WTC11 (cell line): Measurements from ENCODE around the gene C1QC. TPM values are rescaled to one million over a fixed set of nuclear protein-coding genes. Genes with fewer than 3 reads are reported as not detected.

ENCODE experiments used
- ATAC-seq: fragments of 200-7000 bp; cut with Tn5 transposase; 2 replicates; pipeline ENCODE4 v1.10.0; 2021; ENCODE audit warnings: mild to moderate bottlenecking, moderate library complexity
- CTCF ChIA-PET: fragments of 300-600 bp; sonication (Branson Sonifier 250); formaldehyde crosslinking; loops from one replicate; lab custom pipeline; 2021; ENCODE audit warnings: antibody characterized with exemption; lab: Charles Lee
- POLR2A ChIA-PET: fragments of 350-600 bp; sonication (Branson Sonifier 250); formaldehyde crosslinking; loops from one replicate; lab custom pipeline; 2021; ENCODE audit warnings: antibody characterized with exemption; lab: Charles Lee
- DNase-seq: peaks from one replicate; pipeline ENCODE4 v3.0.0; 2021; ENCODE audit warnings: low spot score
- H3K27ac Mint-ChIP-seq: 2 replicates; pipeline ENCODE4 v1.8.0; 2021; ENCODE audit warnings: mixed read lengths
- H3K27me3 Mint-ChIP-seq: 2 replicates; pipeline ENCODE4 v1.8.0; 2021; ENCODE audit warnings: low read depth, mild to moderate bottlenecking, moderate library complexity, mixed read lengths
- H3K36me3 Mint-ChIP-seq: 2 replicates; pipeline ENCODE4 v1.8.0; 2021; ENCODE audit warnings: mixed read lengths
- H3K4me1 Mint-ChIP-seq: 2 replicates; pipeline ENCODE4 v1.8.0; 2022; ENCODE audit warnings: mixed read lengths
- H3K4me3 Mint-ChIP-seq: 2 replicates; pipeline ENCODE4 v1.8.0; 2021; ENCODE audit warnings: mild to moderate bottlenecking, moderate library complexity, mixed read lengths
- H3K9me3 Mint-ChIP-seq: 2 replicates; pipeline ENCODE4 v1.8.0; 2021; ENCODE audit warnings: mixed read lengths
- CREB1 ChIP-seq: sonication (generic); formaldehyde crosslinking; IDR thresholded peaks from 2 replicates; pipeline ENCODE4 v1.8.0; 2023; ENCODE audit warnings: mild to moderate bottlenecking, missing genetic modification reagents
- E2F5 ChIP-seq: sonication (generic); formaldehyde crosslinking; IDR thresholded peaks from 2 replicates; pipeline ENCODE4 v1.8.1; 2022; ENCODE audit warnings: mild to moderate bottlenecking, moderate library complexity, missing genetic modification reagents
- ERG ChIP-seq: fragments of 250-450 bp; sonication (Bioruptor Pico); IDR thresholded peaks from 2 replicates; pipeline ENCODE4 v1.8.0; 2021; ENCODE audit warnings: mild to moderate bottlenecking
- FOXJ3 ChIP-seq: sonication (generic); formaldehyde crosslinking; IDR thresholded peaks from 2 replicates; pipeline ENCODE4 v1.9.0; 2021; ENCODE audit warnings: missing genetic modification reagents, mild to moderate bottlenecking, borderline replicate concordance
- FOXK1 ChIP-seq: sonication (generic); formaldehyde crosslinking; IDR thresholded peaks from 2 replicates; pipeline ENCODE4 v1.8.0; 2022; ENCODE audit warnings: mild to moderate bottlenecking, moderate library complexity, missing genetic modification reagents
- FOXP4 ChIP-seq: sonication (generic); formaldehyde crosslinking; IDR thresholded peaks from 2 replicates; pipeline ENCODE4 v1.8.0; 2022; ENCODE audit warnings: mild to moderate bottlenecking, missing genetic modification reagents
- MXD4 ChIP-seq: fragments of 250-450 bp; sonication (Bioruptor Pico); IDR thresholded peaks from 2 replicates; pipeline ENCODE4 v1.8.0; 2021; ENCODE audit warnings: mild to moderate bottlenecking, moderate library complexity, borderline replicate concordance
- NFE2L1 ChIP-seq: sonication (generic); formaldehyde crosslinking; IDR thresholded peaks from 2 replicates; pipeline ENCODE4 v1.8.1; 2023; ENCODE audit warnings: missing genetic modification reagents
- OVOL2 ChIP-seq: fragments of 250-450 bp; sonication (Bioruptor Pico); IDR thresholded peaks from 2 replicates; pipeline ENCODE4 v1.9.0; 2021; ENCODE audit warnings: mild to moderate bottlenecking, borderline replicate concordance
- SMAD3 ChIP-seq: sonication (generic); formaldehyde crosslinking; IDR thresholded peaks from 2 replicates; pipeline ENCODE4 v1.8.0; 2022; ENCODE audit warnings: missing genetic modification reagents, mild to moderate bottlenecking, borderline replicate concordance
- TCF7 ChIP-seq: sonication (generic); formaldehyde crosslinking; IDR thresholded peaks from 2 replicates; pipeline ENCODE4 v1.8.0; 2022; ENCODE audit warnings: mild to moderate bottlenecking, low read depth, missing genetic modification reagents, moderate library complexity
- ZBTB21 ChIP-seq: sonication (generic); formaldehyde crosslinking; IDR thresholded peaks from 2 replicates; pipeline ENCODE4 v1.8.1; 2023; ENCODE audit warnings: mild to moderate bottlenecking, missing genetic modification reagents, borderline replicate concordance
- ZMAT4 ChIP-seq: fragments of 250-450 bp; sonication (Bioruptor Pico); IDR thresholded peaks from 2 replicates; pipeline ENCODE4 v1.9.0; 2021; ENCODE audit warnings: mild to moderate bottlenecking
- ZNF121 ChIP-seq: sonication (generic); formaldehyde crosslinking; IDR thresholded peaks from 2 replicates; pipeline ENCODE4 v1.8.0; 2023; ENCODE audit warnings: missing genetic modification reagents
- ZNF232 ChIP-seq: sonication (generic); formaldehyde crosslinking; IDR thresholded peaks from 2 replicates; pipeline ENCODE4 v1.8.0; 2022; ENCODE audit warnings: mild to moderate bottlenecking, missing genetic modification reagents
- ZNF281 ChIP-seq: sonication (generic); formaldehyde crosslinking; IDR thresholded peaks from 2 replicates; pipeline ENCODE4 v1.8.0; 2023; ENCODE audit warnings: mild to moderate bottlenecking, missing genetic modification reagents
- ZNF317 ChIP-seq: sonication (generic); formaldehyde crosslinking; IDR thresholded peaks from 2 replicates; pipeline ENCODE4 v1.8.1; 2023; ENCODE audit warnings: low read depth, mild to moderate bottlenecking, moderate library complexity, missing genetic modification reagents, borderline replicate concordance
- ZNF532 ChIP-seq: fragments of 250-450 bp; sonication (Bioruptor Pico); IDR thresholded peaks from 2 replicates; pipeline ENCODE4 v1.9.0; 2021; ENCODE audit warnings: mild to moderate bottlenecking, borderline replicate concordance
- total RNA-seq: library from RNA; stranded (reverse); gene quantifications from 3 replicates; pipeline ENCODE4 v1.2.3, GENCODE V29; 2021

The C1QC gene
- total RNA-seq, 1 experiment from 2014 or later = 0.28 TPM

- TF ChIP-seq ZNF532 (CRISPR knock-in tag) (no peak), ERG (CRISPR knock-in tag) (no peak), TCF7 (no peak)
- TF ChIP-seq, all 79 proteins: peak for 0
Measured at GRCh38 chr1:22615886-22616285, 27.5 kb upstream of the C1QC start (continued).

- Mint-ChIP-seq H3K4me1 (no peaks in the 10 kb centered on the region; the same call in 1 of the 2 replicates), H3K9me3 (no peaks in the 10 kb centered on the region), H3K36me3 (no peaks in the 10 kb centered on the region), H3K4me3 (no peak overlapping the region), H3K27ac (no peak overlapping the region), H3K27me3 (no peaks in the 10 kb centered on the region; the same call in 1 of the 2 replicates)
- ATAC-seq = no peak
- POLR2A ChIA-PET = no interaction called here
- CTCF ChIA-PET = interaction anchor here (0.8 to 1.3 kb wide), 2 partner anchors 23 to 38 kb away, joined by 3 to 6 read pairs; no protein-coding TSS in a partner anchor
- no peak for TF ChIP-seq FOXP4 (CRISPR knock-in tag)
- TF ChIP-seq ZNF281 (CRISPR knock-in tag) = no peak
- no peak for TF ChIP-seq MXD4 (CRISPR knock-in tag)
- no peak for TF ChIP-seq E2F5 (CRISPR knock-in tag)
- TF ChIP-seq ZMAT4 (CRISPR knock-in tag) = no peak
- no peak for TF ChIP-seq FOXJ3 (CRISPR knock-in tag)
- no peak for TF ChIP-seq ZBTB21 (CRISPR knock-in tag)
- DNase-seq = no peak
Measured at GRCh38 chr1:22616571-22616970, 26.9 kb upstream of the C1QC start.

- ChIA-PET CTCF (interaction anchor here (0.8 to 1.5 kb wide), 2 partner anchors 62 to 90 kb away, joined by 3 to 4 read pairs; no protein-coding TSS in a partner anchor), POLR2A (no interaction called here)
- DNase-seq = no peak
- H3K9me3 Mint-ChIP-seq = no peaks in the 10 kb centered on the region
- H3K4me3 Mint-ChIP-seq = no peak overlapping the region
- H3K36me3 Mint-ChIP-seq = no peaks in the 10 kb centered on the region
- no peak overlapping the region for H3K27ac Mint-ChIP-seq
- no peak for ATAC-seq
- no peaks in the 10 kb centered on the region for H3K27me3 Mint-ChIP-seq
- no peaks in the 10 kb centered on the region; the same call in 1 of the 2 replicates for H3K4me1 Mint-ChIP-seq
- TF ChIP-seq CREB1 (CRISPR knock-in tag) (no peak), FOXK1 (no peak), OVOL2 (no peak), NFE2L1 (CRISPR knock-in tag) (no peak), TCF7 (no peak), ZNF121 (CRISPR knock-in tag) (no peak), ZNF232 (CRISPR knock-in tag) (no peak), ZNF317 (CRISPR knock-in tag) (no peak), SMAD3 (CRISPR knock-in tag) (no peak)
Measured at GRCh38 chr1:22618056-22618455, 25.4 kb upstream of the C1QC start.
